Pancreas (tissue), 10 donors: Measurements from ENCODE around the gene LILRB4. TPM values are rescaled to one million over a fixed set of nuclear protein-coding genes. Genes with fewer than 3 reads are reported as not detected.
"Not testable (repeated sequence)": the region's sequence is repeated elsewhere in the genome, so short reads cannot be mapped to it uniquely, and the experiment has no call there.

ENCODE experiments used
- ATAC-seq, 4 donors: fragments of 200-7000 bp; cut with Tn5 transposase; one replicate each; pipeline versions ENCODE4 v1.8.0 to v1.9.1; 2020; ENCODE audit warnings: mild to moderate bottlenecking in 4 of 4, moderate library complexity in 4 of 4
- DNase-seq, 6 donors: peaks; one replicate each; pipeline ENCODE4 v3.0.0-alpha.2; 2020
- FAIRE-seq: peaks from 2 replicates; lab custom pipeline; 2012; peaks lifted over from hg19 to GRCh38; lab: Jason Lieb, UNC
- H3K27ac ChIP-seq, 4 donors: fragments of 200-600 bp; sonication (generic); 1 replicate in 3 of 4; 2 replicates in 1 of 4; pipeline versions ENCODE4 v1.5.0 to v1.8.0; 2020
- H3K27me3 ChIP-seq, 4 donors: fragments of 200-600 bp; one replicate each; pipeline ENCODE4 v1.8.0; 2021
- H3K36me3 ChIP-seq, 3 donors: fragments of 200-600 bp; sonication (generic) in 1 of 3; one replicate each; pipeline versions ENCODE4 v1.5.0 to v1.8.0; 2020 to 2021
- H3K4me1 ChIP-seq, 3 donors: fragments of 200-600 bp; one replicate each; pipeline ENCODE4 v1.8.0; 2021
- H3K4me3 ChIP-seq, 4 donors: fragments of 200-600 bp; sonication (generic) in 2 of 4; one replicate each; pipeline versions ENCODE4 v1.5.0 to v1.8.0; 2020 to 2021
- H3K9me3 ChIP-seq, 4 donors: fragments of 200-600 bp; one replicate each; pipeline ENCODE4 v1.8.0; 2021
- CTCF ChIP-seq, 4 donors: fragments of 200-600 bp; sonication (generic) in 3 of 4; IDR thresholded peaks; one replicate each; pipeline versions ENCODE4 v1.5.0 to v1.8.0; 2021; ENCODE audit warnings: antibody characterized with exemption in 4 of 4
- WGBS, 2 donors: extraction: QIAGEN DNeasy Blood & Tissue Kit; methylation state at CpG; one replicate each; pipeline ENCODE4 v1.1.7; 2013; 5-methylcytosine and 5-hydroxymethylcytosine counted together
- intact Hi-C, 3 donors: fragments of 100-400 bp; cut with DNase I; formaldehyde crosslinking; loops; one replicate each; pipeline versions ENCODE4 v1.11.1 to v1.14.2; 2022
- microRNA-seq, 2 donors: library from miRNA; unstranded; fragments of <30 nt; microRNA quantifications; one replicate each; pipeline versions ENCODE4 to v1.1.0, GENCODE V29; 2019 to 2020
- polyA plus RNA-seq, 2 donors: library from polyadenylated mRNA; stranded (reverse); fragments of 200-250 nt; gene quantifications; one replicate each; pipeline ENCODE4 v1.2.3, GENCODE V29; 2013
- total RNA-seq, 6 donors: library from RNA; stranded (reverse); fragmentation: NEBNext Ultra II Directional in 4 of 6; extraction: Animal tissue kit (Norgen Biotek cat#: 25700) in 4 of 6; gene quantifications; one replicate each; pipeline versions ENCODE4 v1.2.1 to v1.2.4, GENCODE V29; 2021 to 2023
- donor health status: healthy with polysubstance abuse.
- donor health status: DM: no; HTN: no; CAD: no; lungs with moderate emphysema.
- donor health status: DM: no; HTN: no; CAD: no.
- donor health status: control.
- donor health status: control.
- donor health status: Bipolar disorder and iron deficiency.
- donor health status: DM: yes; HTN: yes; CAD: no.
- donor health status: DM: no; HTN: no; CAD: no.
- donor health status: DM: no; HTN: no; CAD: no.
- donor health status: DM: yes; HTN: yes; CAD: no.

Gene LILRB4
- total and polyA plus RNA-seq, 8 donors, result 0.28 to 11.1 (median 1.00) TPM

DNA sequence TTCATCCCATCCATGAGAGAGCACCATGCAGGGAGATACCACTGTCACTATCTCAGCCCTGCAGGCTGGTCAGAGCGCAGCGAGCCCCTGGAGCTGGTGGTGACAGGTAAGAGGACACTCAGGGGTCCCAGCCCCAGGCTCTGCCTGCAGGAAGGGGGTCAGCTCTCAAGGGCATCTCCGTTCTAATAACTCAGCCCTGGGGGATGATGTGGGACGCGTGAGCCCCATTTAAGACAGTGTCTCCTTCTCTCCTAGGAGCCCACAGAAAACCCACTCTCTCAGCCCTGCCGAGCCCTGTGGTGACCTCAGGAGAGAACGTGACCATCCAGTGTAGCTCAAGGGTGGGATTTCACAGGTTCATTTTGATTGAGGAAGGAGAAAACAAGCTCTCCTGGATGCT, 46.0 kb downstream of the LILRB4 start:
- 64 to 75% methylated on average over 7 of the region's 7 CpGs for WGBS, 2 donors
- no peak for ATAC-seq
- DNase-seq, result no peak
- intact Hi-C loops, result no loop called here
- TF ChIP-seq CTCF (IDR thresholded peaks at IDR 0.05), result no peak
- FAIRE-seq, result no peak
- H3K9me3 ChIP-seq, result no peaks in the 10 kb centered on the region
- no peak overlapping the region for H3K27ac ChIP-seq
- H3K27me3 ChIP-seq, result no peaks in the 10 kb centered on the region
- H3K36me3 ChIP-seq, result no peaks in the 10 kb centered on the region
- H3K4me3 ChIP-seq, result no peak overlapping the region
- H3K4me1 ChIP-seq, result no peaks in the 10 kb centered on the region

GRCh38 chr19:54709212-54709948, 46.6 kb downstream of the LILRB4 start:
- ATAC-seq (no peak), DNase-seq (no peak), FAIRE-seq (no peak)
- H3K4me3 ChIP-seq, result no peak overlapping the region
- H3K36me3 ChIP-seq, result no peaks in the 10 kb centered on the region
- no peaks in the 10 kb centered on the region for H3K4me1 ChIP-seq
- no peak overlapping the region for H3K27ac ChIP-seq
- intact Hi-C loops, result no loop called here
- no peaks in the 10 kb centered on the region for H3K27me3 ChIP-seq
- no peaks in the 10 kb centered on the region for H3K9me3 ChIP-seq
- no peak for TF ChIP-seq CTCF (IDR thresholded peaks at IDR 0.05)
- WGBS, 2 donors, result 39 to 50% methylated on average over 14 to 18 of the region's 18 CpGs

DNA sequence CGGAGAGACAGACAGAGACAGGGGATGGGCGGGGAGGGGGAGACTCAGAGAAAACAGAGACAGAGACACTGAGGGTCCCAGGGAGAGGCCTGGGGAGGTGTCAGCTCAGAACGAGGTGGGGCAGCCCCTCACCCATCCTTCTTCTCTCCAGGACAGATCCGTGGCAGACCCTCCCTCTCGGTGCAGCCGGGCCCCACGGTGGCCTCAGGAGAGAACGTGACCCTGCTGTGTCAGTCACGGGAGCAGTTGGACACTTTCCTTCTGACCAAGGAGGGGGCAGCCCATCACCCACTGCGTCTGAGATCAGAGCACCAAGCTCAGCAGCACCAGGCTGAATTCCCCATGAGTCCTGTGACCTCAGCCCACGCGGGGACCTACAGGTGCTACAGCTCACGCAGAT, 47.2 kb downstream of the LILRB4 start:
- intact Hi-C loops, FAIRE-seq, H3K36me3 ChIP-seq, H3K4me3 ChIP-seq, DNase-seq, ATAC-seq, H3K27ac ChIP-seq, H3K4me1 ChIP-seq, H3K27me3 ChIP-seq, H3K9me3 ChIP-seq: not testable (repeated sequence)
- WGBS, 2 donors, result 39 to 46% methylated on average over 11 of the region's 13 CpGs

Small RNA genes lying within 50 kb of the gene (microRNA-seq; reads per million reads assigned to microRNA genes)
- gene MIR8061, result 0 reads per million in 2 donors

Other genes with a start within 250 kb of the LILRB4 start
- gene TTYH1, start 247.5 kb upstream of the LILRB4 start, total RNA-seq, result 10 to 100 TPM; 20.8 to 38.1 (median 24.6) TPM
- gene TTYH1, start 247.5 kb upstream of the LILRB4 start, polyA plus RNA-seq, result 10 to 100 TPM; 40.0 to 78.0 TPM
- 100 to 1,000 TPM in 4 of 6 donors, 10 to 100 TPM in 2; 64.8 to 173 (median 129) TPM for gene LENG8, start 213.8 kb upstream of the LILRB4 start, total RNA-seq
- 100 to 1,000 TPM; 313 to 657 TPM for gene LENG8, start 213.8 kb upstream of the LILRB4 start, polyA plus RNA-seq
- 10 to 100 TPM in 5 of 6 donors, 1 to 10 TPM in 1; 8.6 to 23.4 (median 16.9) TPM for gene LENG9, start 199.2 kb upstream of the LILRB4 start, total RNA-seq
- 10 to 100 TPM in 1 of 2 donors, 1 to 10 TPM in 1; 4.2 to 12.1 TPM for gene LENG9, start 199.2 kb upstream of the LILRB4 start, polyA plus RNA-seq
- gene CDC42EP5, start 189.7 kb upstream of the LILRB4 start, total RNA-seq, result 10 to 100 TPM in 4 of 6 donors, 1 to 10 TPM in 2; 8.2 to 48.0 (median 20.4) TPM
- gene CDC42EP5, start 189.7 kb upstream of the LILRB4 start, polyA plus RNA-seq, result 10 to 100 TPM in 1 of 2 donors, 1 to 10 TPM in 1; 7.5 to 15.1 TPM
- gene LAIR2, start 160.2 kb upstream of the LILRB4 start, total RNA-seq, result not detected
- not detected for gene LAIR2, start 160.2 kb upstream of the LILRB4 start, polyA plus RNA-seq
- 1 to 10 TPM in 3 of 6 donors, under 1 TPM in 3; 0.19 to 4.2 (median 0.89) TPM for gene LILRA2, start 89.2 kb upstream of the LILRB4 start, total RNA-seq
- gene LILRA2, start 89.2 kb upstream of the LILRB4 start, polyA plus RNA-seq, result under 1 TPM; 0.42 to 0.47 TPM
- gene LILRA1, start 69.4 kb upstream of the LILRB4 start, total RNA-seq, result 1 to 10 TPM in 1 of 6 donors, under 1 TPM in 4, not detected in 1; 0.08 to 1.5 (median 0.69) TPM
- under 1 TPM; 0.19 to 0.23 TPM for gene LILRA1, start 69.4 kb upstream of the LILRB4 start, polyA plus RNA-seq
- 1 to 10 TPM in 3 of 6 donors, under 1 TPM in 3; 0.51 to 8.8 (median 1.3) TPM for gene LILRB1, start 32.5 kb upstream of the LILRB4 start, total RNA-seq
- under 1 TPM; 0.56 to 0.57 TPM for gene LILRB1, start 32.5 kb upstream of the LILRB4 start, polyA plus RNA-seq
- not detected for gene KIR3DL3, start 61.5 kb downstream of the LILRB4 start, total RNA-seq
- gene KIR3DL3, start 61.5 kb downstream of the LILRB4 start, polyA plus RNA-seq, result not detected
- gene KIR2DL3, start 75.5 kb downstream of the LILRB4 start, total RNA-seq, result not detected
- gene KIR2DL3, start 75.5 kb downstream of the LILRB4 start, polyA plus RNA-seq, result not detected
- not detected for gene KIR2DL1, start 106.8 kb downstream of the LILRB4 start, total RNA-seq
- not detected for gene KIR2DL1, start 106.8 kb downstream of the LILRB4 start, polyA plus RNA-seq
- gene KIR2DL4, start 140.6 kb downstream of the LILRB4 start, total RNA-seq, result under 1 TPM in 1 of 6 donors, not detected in 5; 0.12 TPM
- not detected for gene KIR2DL4, start 140.6 kb downstream of the LILRB4 start, polyA plus RNA-seq
- gene KIR3DL1, start 153.5 kb downstream of the LILRB4 start, total RNA-seq, result not detected
- gene KIR3DL1, start 153.5 kb downstream of the LILRB4 start, polyA plus RNA-seq, result not detected
- gene KIR2DS4, start 169.7 kb downstream of the LILRB4 start, total RNA-seq, result not detected
- gene KIR2DS4, start 169.7 kb downstream of the LILRB4 start, polyA plus RNA-seq, result not detected
- gene KIR3DL2, start 187.5 kb downstream of the LILRB4 start, total RNA-seq, result not detected
- not detected for gene KIR3DL2, start 187.5 kb downstream of the LILRB4 start, polyA plus RNA-seq
- gene FCAR, start 211.2 kb downstream of the LILRB4 start, total RNA-seq, result under 1 TPM in 2 of 6 donors, not detected in 4; 0.29 to 0.64 TPM
- under 1 TPM in 1 of 2 donors, not detected in 1; 0.07 TPM for gene FCAR, start 211.2 kb downstream of the LILRB4 start, polyA plus RNA-seq
- under 1 TPM in 1 of 6 donors, not detected in 5; 0.31 TPM for gene NCR1, start 243.2 kb downstream of the LILRB4 start, total RNA-seq
- gene NCR1, start 243.2 kb downstream of the LILRB4 start, polyA plus RNA-seq, result not detected